Suprapubic skin (tissue), 4 donors: Measurements from ENCODE around the gene AKT1. TPM values are rescaled to one million over a fixed set of nuclear protein-coding genes. Genes with fewer than 3 reads are reported as not detected.
"Not testable (repeated sequence)": the region's sequence is repeated elsewhere in the genome, so short reads cannot be mapped to it uniquely, and the experiment has no call there.

Experiments
- DNase-seq, 2 donors: peaks; one replicate each; pipeline ENCODE4 v3.0.0-alpha.2; 2019; ENCODE audit warnings: low spot score in 2 of 2
- H3K27ac ChIP-seq: fragments of 200-600 bp; sonication (generic); one replicate; pipeline ENCODE4 v1.5.1; 2019
- H3K27me3 ChIP-seq: fragments of 200-600 bp; sonication (generic); one replicate; pipeline ENCODE4 v1.5.1; 2019
- H3K36me3 ChIP-seq: fragments of 200-600 bp; sonication (generic); one replicate; pipeline ENCODE4 v1.5.1; 2019
- H3K4me1 ChIP-seq: fragments of 200-600 bp; sonication (generic); one replicate; pipeline ENCODE4 v1.5.1; 2019
- H3K4me3 ChIP-seq: fragments of 200-600 bp; sonication (generic); one replicate; pipeline ENCODE4 v1.5.1; 2019; ENCODE audit warnings: mild to moderate bottlenecking
- H3K9me3 ChIP-seq: fragments of 200-600 bp; sonication (generic); one replicate; pipeline ENCODE4 v1.5.1; 2019
- CTCF ChIP-seq, 2 donors: fragments of 200-600 bp in 1 of 2; fragments of 450-650 bp in 1 of 2; sonication (generic) in 1 of 2; IDR thresholded peaks; one replicate each; pipeline ENCODE4 v1.5.1; 2016 to 2019; ENCODE audit warnings: antibody characterized with exemption in 2 of 2, mild to moderate bottlenecking in 1 of 2, moderate library complexity in 1 of 2
- EP300 ChIP-seq: sonication (generic); formaldehyde crosslinking; IDR thresholded peaks from one replicate; pipeline ENCODE4 v1.6.1; 2017; ENCODE audit warnings: antibody characterized with exemption
- POLR2A ChIP-seq, 2 donors: fragments of 450-650 bp; IDR thresholded peaks; one replicate each; pipeline ENCODE4 v1.6.1; 2017; ENCODE audit warnings: antibody characterized with exemption in 2 of 2, mild to moderate bottlenecking in 2 of 2, moderate library complexity in 2 of 2
- POLR2AphosphoS5 ChIP-seq, 3 donors: sonication (generic); formaldehyde crosslinking; IDR thresholded peaks; one replicate each; pipeline ENCODE4 v1.6.1; 2017; ENCODE audit warnings: antibody characterized with exemption in 3 of 3
- WGBS: methylation state at CpG from one replicate; pipeline ENCODE4 v1.1.5; 2018; 5-methylcytosine and 5-hydroxymethylcytosine counted together
- total RNA-seq, 4 donors: library from RNA; depleted of rRNA; stranded (reverse); fragments of >200 nt; gene quantifications; one replicate each; pipeline ENCODE4 v1.1.0, GENCODE V29; 2016

The AKT1 gene
- total RNA-seq, 4 donors from 2014 or later = 63.1 to 77.6 (median 70.4) TPM

GRCh38 chr14:104820669-104821228 is 25.2 kb upstream of the AKT1 start:
- 24% methylated on average over 15 of the region's 22 CpGs for WGBS
- Histone ChIP-seq H3K9me3 (no peaks in the 10 kb centered on the region), H3K4me1 (peaks cover 20% of the 10 kb centered on the region), H3K27ac (no peak overlapping the region), H3K27me3 (no peaks in the 10 kb centered on the region), H3K36me3 (no peaks in the 10 kb centered on the region), H3K4me3 (no peak overlapping the region)
- no peak for TF ChIP-seq EP300
- no peak for TF ChIP-seq POLR2AphosphoS5 (IDR thresholded peaks at IDR 0.05)
- TF ChIP-seq CTCF (IDR thresholded peaks at IDR 0.05) = peak in 1 of 2 donors; percentile 51
- no peak for TF ChIP-seq POLR2A (IDR thresholded peaks at IDR 0.05)
- peak in 1 of 2 donors; percentile 80 for DNase-seq

GRCh38 chr14:104819361-104819781 is 23.8 kb upstream of the AKT1 start:
- peak in 1 of 2 donors; percentile 70 for DNase-seq
- H3K36me3 ChIP-seq = no peaks in the 10 kb centered on the region

DNA sequence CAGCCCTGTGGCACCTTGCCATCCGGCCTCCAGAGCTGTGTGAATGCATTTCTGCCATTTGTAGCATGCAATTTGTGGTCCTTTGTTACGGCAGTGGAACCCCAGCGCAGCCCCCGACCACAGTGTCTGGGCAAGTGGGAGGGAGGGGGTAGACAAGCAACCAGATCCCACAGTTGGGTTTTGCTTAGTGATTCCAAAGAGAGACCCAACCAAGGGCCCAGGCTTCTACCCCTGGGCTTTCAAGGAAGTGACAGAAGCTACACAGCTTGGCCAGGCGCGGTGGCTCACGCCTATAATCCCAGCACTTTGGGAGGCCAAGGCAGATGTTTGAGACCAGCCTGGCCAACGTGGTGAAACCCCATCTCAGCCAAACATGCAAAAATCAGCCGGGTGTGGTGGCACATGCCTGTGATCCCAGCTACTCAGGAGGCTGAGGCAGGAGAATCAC is 23.2 kb upstream of the AKT1 start:
- Histone ChIP-seq H3K4me1 (peaks cover 32% of the 10 kb centered on the region), H3K36me3 (no peaks in the 10 kb centered on the region), H3K27ac (no peak overlapping the region), H3K27me3 (no peaks in the 10 kb centered on the region), H3K9me3 (no peaks in the 10 kb centered on the region), H3K4me3 (no peak overlapping the region)
- TF ChIP-seq CTCF (IDR thresholded peaks at IDR 0.05) (no peak), POLR2AphosphoS5 (IDR thresholded peaks at IDR 0.05) (no peak), POLR2A (IDR thresholded peaks at IDR 0.05) (no peak)
- peak in 1 of 2 donors; percentile 54 for DNase-seq
- 100% methylated on average over 4 of the region's 9 CpGs for WGBS

More at GRCh38 chr14:104819361-104819781, 23.8 kb upstream of the AKT1 start:
- no peak overlapping the region for H3K4me3 ChIP-seq
- H3K27ac ChIP-seq = no peak overlapping the region
- WGBS = no CpG with 5 or more reads among the region's 12 CpGs
- no peaks in the 10 kb centered on the region for H3K9me3 ChIP-seq
- TF ChIP-seq POLR2AphosphoS5 (IDR thresholded peaks at IDR 0.05) = no peak
- no peak for TF ChIP-seq CTCF (IDR thresholded peaks at IDR 0.05)
- no peak for TF ChIP-seq EP300
- TF ChIP-seq POLR2A (IDR thresholded peaks at IDR 0.05) = no peak
- H3K27me3 ChIP-seq = no peaks in the 10 kb centered on the region
- H3K4me1 ChIP-seq = peaks cover 28% of the 10 kb centered on the region

- Histone ChIP-seq H3K4me3 (no peak overlapping the region), H3K36me3 (no peaks in the 10 kb centered on the region), H3K4me1 (peaks cover 32% of the 10 kb centered on the region), H3K9me3 (no peaks in the 10 kb centered on the region), H3K27ac (no peak overlapping the region), H3K27me3 (no peaks in the 10 kb centered on the region)
- WGBS = 93% methylated on average over 8 of the region's 8 CpGs
- TF ChIP-seq EP300 (no peak), CTCF (IDR thresholded peaks at IDR 0.05) (no peak), POLR2AphosphoS5 (IDR thresholded peaks at IDR 0.05) (no peak), POLR2A (IDR thresholded peaks at IDR 0.05) (no peak)
- DNase-seq = peak in 1 of 2 donors; percentile 31
These were observed 22.6 kb upstream of the AKT1 start for GRCh38 chr14:104817930-104818713.

DNA sequence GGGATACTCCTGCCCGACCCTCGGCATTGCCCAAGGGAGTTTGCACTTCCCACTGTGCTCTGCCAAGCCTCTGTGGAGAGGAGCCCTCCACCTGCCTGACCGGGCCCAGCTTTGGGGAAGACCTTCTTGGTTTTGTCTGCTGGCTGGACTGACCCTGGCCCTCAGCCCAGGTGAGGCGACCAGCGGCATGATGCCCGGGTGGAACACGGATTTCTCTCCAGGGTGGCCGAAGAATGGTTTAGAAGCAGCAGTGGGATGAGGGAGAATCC is 21.0 kb upstream of the AKT1 start:
- WGBS = 1% methylated on average over 7 of the region's 8 CpGs
- no peaks in the 10 kb centered on the region for H3K36me3 ChIP-seq
- no peaks in the 10 kb centered on the region for H3K9me3 ChIP-seq
- DNase-seq = no peak
- H3K4me1 ChIP-seq = peaks cover 32% of the 10 kb centered on the region
- H3K27me3 ChIP-seq = no peaks in the 10 kb centered on the region
- TF ChIP-seq EP300 = no peak
- TF ChIP-seq CTCF (IDR thresholded peaks at IDR 0.05) = no peak
- no peak for TF ChIP-seq POLR2AphosphoS5 (IDR thresholded peaks at IDR 0.05)
- no peak for TF ChIP-seq POLR2A (IDR thresholded peaks at IDR 0.05)
- H3K4me3 ChIP-seq = peak overlapping the region; percentile 70
- peak overlapping the region; percentile 87 for H3K27ac ChIP-seq

- H3K27ac ChIP-seq, H3K36me3 ChIP-seq, DNase-seq, H3K27me3 ChIP-seq, H3K9me3 ChIP-seq: not testable (repeated sequence)
- Histone ChIP-seq H3K4me3 (peak overlapping the region; percentile 70), H3K4me1 (peaks cover 25% of the 10 kb centered on the region)
- 75% methylated on average over 15 of the region's 15 CpGs for WGBS
These were observed 19.2 kb upstream of the AKT1 start for GRCh38 chr14:104814701-104815100.
